GM11168 (cell line): ENCODE measurements around the gene NME8.
"Not testable (repeated sequence)": the region's sequence is repeated elsewhere in the genome, so short reads cannot be mapped to it uniquely, and the experiment has no call there.

Source experiments
- in situ Hi-C: fragments of 300-500 bp; cut with MboI; formaldehyde crosslinking; loops from one replicate; pipeline ENCODE4 v1.12.0; 2022; ENCODE audit warnings: low sequenced_read_pairs; ENCODE audit not compliant: unreplicated experiment

NME8 gene

GRCh38 chr7:37848297-37848696, at the start of gene NME8:
TSS of gene NME8 (plus strand) at chr7:37848597. CDS start at chr7:37850267, 1,670 bp downstream.
- in situ Hi-C loops, result loop anchor here (25.0 kb wide), 2 partner anchors 336 to 611 kb away; no protein-coding TSS in a partner anchor

GRCh38 chr7:37806152-37806551, 42.2 kb upstream of the NME8 start:
- in situ Hi-C loops, result no loop called here

- in situ Hi-C loops, result not testable (repeated sequence)
These were observed 36.2 kb upstream of the NME8 start for GRCh38 chr7:37812161-37812580.

- in situ Hi-C loops, result no loop called here
These were observed 32.6 kb upstream of the NME8 start for GRCh38 chr7:37815671-37816371.

GRCh38 chr7:37816922-37817590, 31.3 kb upstream of the NME8 start:
- in situ Hi-C loops, result no loop called here

- in situ Hi-C loops, result no loop called here
These were observed 30.8 kb upstream of the NME8 start for GRCh38 chr7:37817591-37817960.

- in situ Hi-C loops, result no loop called here
These were observed 30.2 kb upstream of the NME8 start for GRCh38 chr7:37817996-37818720.

GRCh38 chr7:37820708-37821468, 27.5 kb upstream of the NME8 start:
- in situ Hi-C loops, result no loop called here

- in situ Hi-C loops, result no loop called here
These were observed 25.5 kb upstream of the NME8 start for GRCh38 chr7:37822946-37823345.

GRCh38 chr7:37823557-37823956, 24.8 kb upstream of the NME8 start:
- in situ Hi-C loops, result no loop called here

- in situ Hi-C loops, result loop anchor here (25.0 kb wide), 2 partner anchors 313 to 588 kb away; no protein-coding TSS in a partner anchor
These were observed 23.4 kb upstream of the NME8 start for GRCh38 chr7:37825038-37825437.

- in situ Hi-C loops, result loop anchor here (25.0 kb wide), 2 partner anchors 315 to 590 kb away; no protein-coding TSS in a partner anchor
These were observed 21.6 kb upstream of the NME8 start for GRCh38 chr7:37826825-37827224.

GRCh38 chr7:37831244-37831643, 17.2 kb upstream of the NME8 start:
- in situ Hi-C loops, result loop anchor here (10.0 to 25.0 kb wide), 3 partner anchors 206 to 594 kb away; no protein-coding TSS in a partner anchor

GRCh38 chr7:37832194-37832593, 16.2 kb upstream of the NME8 start:
- in situ Hi-C loops, result loop anchor here (10.0 to 25.0 kb wide), 3 partner anchors 207 to 595 kb away; no protein-coding TSS in a partner anchor

- in situ Hi-C loops, result loop anchor here (10.0 to 25.0 kb wide), 3 partner anchors 208 to 596 kb away; no protein-coding TSS in a partner anchor
These were observed 15.1 kb upstream of the NME8 start for GRCh38 chr7:37833107-37833817.

GRCh38 chr7:37833818-37834146, 14.6 kb upstream of the NME8 start:
- in situ Hi-C loops, result loop anchor here (10.0 to 25.0 kb wide), 3 partner anchors 209 to 596 kb away; no protein-coding TSS in a partner anchor

- in situ Hi-C loops, result no loop called here
These were observed 5.1 kb downstream of the NME8 start for GRCh38 chr7:37853468-37853867.

GRCh38 chr7:37882086-37882485, 33.7 kb downstream of the NME8 start:
- in situ Hi-C loops, result no loop called here

GRCh38 chr7:37893359-37893758, 45.0 kb downstream of the NME8 start:
- in situ Hi-C loops, result no loop called here
